ENCODE data around the gene TNFRSF9.

Gene TNFRSF9

DNA sequence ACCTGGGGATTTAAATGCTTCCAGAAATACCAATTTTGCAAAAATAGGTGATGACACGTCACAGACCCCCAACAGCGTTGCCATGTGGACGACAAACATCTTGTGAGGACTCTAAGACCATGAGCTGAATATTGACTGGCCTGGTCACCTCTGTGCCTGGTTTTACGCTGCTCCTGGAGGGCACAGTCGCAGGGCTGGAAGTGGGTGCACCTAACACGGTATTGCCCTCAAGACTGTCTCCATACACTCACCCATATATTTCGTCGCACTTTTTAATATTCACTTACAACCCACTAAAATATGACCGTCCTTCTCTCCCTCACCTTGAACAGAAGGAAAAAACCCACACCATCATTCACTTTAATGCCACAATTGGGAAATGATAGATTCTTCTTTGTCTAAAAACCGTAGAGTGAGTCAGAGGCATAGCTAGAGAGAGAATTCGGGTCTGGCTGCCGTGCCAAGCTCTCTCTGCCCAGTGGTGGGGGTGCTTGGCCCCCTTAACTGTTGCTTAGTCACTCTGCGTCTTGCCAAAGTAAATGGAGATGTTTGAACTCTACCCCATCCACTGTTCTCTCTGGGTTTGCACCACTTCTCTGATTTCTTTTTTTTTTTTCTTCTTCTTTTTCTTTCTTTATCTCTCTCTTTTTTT, 47.0 kb downstream of the TNFRSF9 start:
- H3K27ac ChIP-seq: no peak overlapping the region
- TF ChIP-seq, protein P1, sequence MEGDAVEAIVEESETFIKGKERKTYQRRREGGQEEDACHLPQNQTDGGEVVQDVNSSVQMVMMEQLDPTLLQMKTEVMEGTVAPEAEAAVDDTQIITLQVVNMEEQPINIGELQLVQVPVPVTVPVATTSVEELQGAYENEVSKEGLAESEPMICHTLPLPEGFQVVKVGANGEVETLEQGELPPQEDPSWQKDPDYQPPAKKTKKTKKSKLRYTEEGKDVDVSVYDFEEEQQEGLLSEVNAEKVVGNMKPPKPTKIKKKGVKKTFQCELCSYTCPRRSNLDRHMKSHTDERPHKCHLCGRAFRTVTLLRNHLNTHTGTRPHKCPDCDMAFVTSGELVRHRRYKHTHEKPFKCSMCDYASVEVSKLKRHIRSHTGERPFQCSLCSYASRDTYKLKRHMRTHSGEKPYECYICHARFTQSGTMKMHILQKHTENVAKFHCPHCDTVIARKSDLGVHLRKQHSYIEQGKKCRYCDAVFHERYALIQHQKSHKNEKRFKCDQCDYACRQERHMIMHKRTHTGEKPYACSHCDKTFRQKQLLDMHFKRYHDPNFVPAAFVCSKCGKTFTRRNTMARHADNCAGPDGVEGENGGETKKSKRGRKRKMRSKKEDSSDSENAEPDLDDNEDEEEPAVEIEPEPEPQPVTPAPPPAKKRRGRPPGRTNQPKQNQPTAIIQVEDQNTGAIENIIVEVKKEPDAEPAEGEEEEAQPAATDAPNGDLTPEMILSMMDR (conservative IDR thresholded peaks at IDR 0.05): no peak

GRCh38 chr1:7891804-7892203, 48.8 kb downstream of the TNFRSF9 start:
- TF ChIP-seq, protein P1 (conservative IDR thresholded peaks at IDR 0.05): no peak
- H3K27ac ChIP-seq: no peak overlapping the region

DNA sequence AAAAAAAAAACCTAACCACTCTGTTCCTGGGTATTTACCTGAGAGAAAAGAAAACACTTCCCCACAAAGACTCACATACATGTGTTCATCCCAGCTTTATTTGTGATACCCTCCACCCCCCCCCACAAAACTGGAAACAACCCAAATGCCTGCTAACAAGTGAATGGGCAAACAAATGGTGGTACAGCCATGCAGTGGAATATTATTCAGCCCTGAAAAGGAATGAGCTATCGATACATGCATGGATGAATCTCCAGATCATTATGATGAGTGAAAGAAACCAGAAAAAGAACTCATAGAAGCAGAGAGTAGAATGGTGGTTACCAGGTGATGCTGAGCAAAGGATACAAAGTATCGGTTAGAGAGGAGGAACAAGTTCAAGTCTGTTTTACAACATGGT, 49.8 kb downstream of the TNFRSF9 start:
- no peak overlapping the region for H3K27ac ChIP-seq
- TF ChIP-seq, protein P1 (conservative IDR thresholded peaks at IDR 0.05): no peak

DNA sequence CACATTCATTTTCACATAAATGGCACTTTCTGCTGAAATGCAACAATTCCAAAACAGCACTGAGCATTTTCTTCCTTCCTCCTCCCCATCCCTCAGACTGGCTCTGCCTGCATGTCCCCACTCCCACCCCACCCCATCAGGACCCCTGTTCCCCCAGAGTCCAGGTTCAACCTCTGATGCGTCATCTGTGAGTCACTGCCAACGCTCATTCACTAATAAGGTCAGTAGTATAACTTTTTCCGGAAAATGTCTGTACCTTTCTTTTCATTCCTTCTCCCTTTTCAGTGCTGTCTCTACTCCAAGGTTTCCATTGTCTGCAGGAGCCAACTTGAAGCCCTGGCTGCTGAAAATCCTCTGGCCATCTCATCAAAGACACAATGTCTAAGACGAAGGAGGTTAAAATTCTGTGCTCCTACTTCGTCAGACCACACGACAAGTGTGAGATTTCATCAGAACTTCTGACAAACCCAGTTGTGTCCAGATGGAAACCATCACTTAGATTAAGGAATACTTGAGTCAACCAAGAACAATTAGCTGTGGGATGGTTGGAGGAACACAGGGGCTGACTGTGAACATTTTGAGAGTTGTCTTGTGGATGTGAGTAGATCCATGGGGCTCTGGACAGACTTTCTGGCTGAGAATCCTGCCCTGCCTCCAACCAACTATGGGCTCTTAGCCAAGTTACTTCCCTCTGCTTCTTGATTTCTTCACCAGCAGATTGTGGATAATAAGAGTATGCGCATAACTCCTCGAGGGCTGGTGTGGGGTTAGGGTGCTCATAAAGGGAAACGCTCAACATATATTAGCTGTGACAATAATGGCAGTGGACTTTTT, 52.2 kb downstream of the TNFRSF9 start:
- TF ChIP-seq, protein P1 (conservative IDR thresholded peaks at IDR 0.05): no peak
- H3K27ac ChIP-seq: no peak overlapping the region

DNA sequence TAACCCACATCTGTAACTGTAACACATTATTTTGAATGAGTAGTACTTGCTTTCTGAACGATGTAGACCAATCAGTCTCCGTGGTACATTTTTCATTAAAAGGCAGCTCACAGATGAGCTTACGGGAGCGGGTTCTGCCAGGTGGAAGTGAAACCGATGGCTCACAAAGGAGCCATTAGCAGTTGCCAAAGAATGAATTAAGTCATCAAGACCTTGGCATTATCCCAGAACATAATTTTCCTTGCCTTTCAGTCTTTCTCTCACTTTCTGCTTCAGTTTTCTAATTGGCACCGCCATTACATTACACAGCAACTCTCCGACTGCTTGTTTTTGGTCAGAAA, 54.3 kb downstream of the TNFRSF9 start:
- H3K27ac ChIP-seq: no peak overlapping the region
- TF ChIP-seq, protein P1 (conservative IDR thresholded peaks at IDR 0.05): no peak

DNA sequence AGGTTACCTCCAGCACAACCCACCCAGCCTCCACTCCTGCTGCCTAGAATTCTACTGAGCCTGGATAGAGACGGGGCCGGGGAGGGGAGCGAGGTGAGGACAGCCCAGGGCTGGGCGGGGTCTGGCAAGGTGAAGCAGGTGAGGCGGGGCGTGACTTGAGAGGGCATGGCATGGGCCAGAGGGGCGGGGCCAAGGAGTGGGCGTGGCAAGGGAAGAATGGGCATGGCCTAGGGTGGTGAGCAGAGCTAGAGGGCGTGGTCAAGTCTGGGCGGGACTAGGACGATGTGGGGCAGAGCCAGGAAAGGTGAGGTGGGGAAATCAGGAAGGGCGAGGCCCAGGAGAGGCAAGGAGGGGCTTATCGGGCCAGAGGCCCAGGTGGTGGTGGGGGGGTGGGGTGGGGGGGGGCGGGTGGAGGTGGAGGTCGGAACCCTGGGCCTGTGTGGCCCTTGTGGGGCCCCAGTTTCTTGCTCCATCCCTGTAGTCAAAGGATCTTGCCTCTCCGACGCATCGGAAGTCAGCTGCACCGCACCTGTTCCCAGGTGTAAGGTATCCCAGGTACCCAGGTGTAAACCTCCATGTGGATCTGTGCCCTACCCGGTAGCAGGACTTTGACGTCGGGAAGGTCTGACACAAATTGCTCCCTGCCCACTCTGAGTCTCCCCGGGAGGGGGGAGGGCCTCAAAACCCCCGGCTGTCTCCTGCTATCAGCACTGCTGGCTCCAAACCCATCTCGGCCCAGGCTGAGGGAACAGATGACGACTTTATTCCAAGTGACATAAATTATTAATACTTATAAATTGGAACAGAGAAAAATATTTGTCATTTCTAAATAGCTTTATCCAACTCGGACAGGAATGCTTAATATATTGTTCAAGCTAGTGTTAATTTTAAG, 54.9 kb downstream of the TNFRSF9 start:
- TF ChIP-seq, protein P1 (conservative IDR thresholded peaks at IDR 0.05): no peak
- no peak overlapping the region for H3K27ac ChIP-seq

DNA sequence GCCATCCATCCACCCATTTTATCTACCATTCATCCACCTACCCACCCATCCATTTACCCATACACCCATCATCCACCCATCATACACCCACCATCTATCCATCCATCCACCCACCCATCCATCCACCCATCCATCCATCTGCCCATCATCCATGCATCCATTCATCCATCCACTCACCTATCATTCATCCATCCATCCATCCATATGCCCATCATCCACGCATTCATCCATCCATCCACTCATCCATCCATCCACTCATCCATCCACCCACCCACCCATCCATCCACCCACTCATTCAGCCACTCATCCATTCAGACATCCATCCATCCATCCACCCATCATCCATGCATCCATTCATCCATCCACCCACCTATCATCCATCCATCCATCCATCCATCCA, 55.9 kb downstream of the TNFRSF9 start:
- H3K27ac ChIP-seq: no peak overlapping the region
- TF ChIP-seq, protein P1 (conservative IDR thresholded peaks at IDR 0.05): no peak

Data from VCaP (cell line).